Measurements from ENCODE around the gene MYO1D.

- TF ChIP-seq CTCF (IDR thresholded peaks at IDR 0.05) = no peak
- no peak for TF ChIP-seq POLR2A (IDR thresholded peaks at IDR 0.05)
These were observed 390.7 kb downstream of the MYO1D start for GRCh38 chr17:32486111-32486700.
